ENCODE results near the gene GNB2. TPM values are rescaled to one million over a fixed set of nuclear protein-coding genes. Genes with fewer than 3 reads are reported as not detected.

The GNB2 gene
- total and polyA plus RNA-seq, 2 of the 13 experiments (the other 11 are each of a cell fraction or from before 2014, with no cell fraction given): 48.3 to 67.1 TPM

DNA sequence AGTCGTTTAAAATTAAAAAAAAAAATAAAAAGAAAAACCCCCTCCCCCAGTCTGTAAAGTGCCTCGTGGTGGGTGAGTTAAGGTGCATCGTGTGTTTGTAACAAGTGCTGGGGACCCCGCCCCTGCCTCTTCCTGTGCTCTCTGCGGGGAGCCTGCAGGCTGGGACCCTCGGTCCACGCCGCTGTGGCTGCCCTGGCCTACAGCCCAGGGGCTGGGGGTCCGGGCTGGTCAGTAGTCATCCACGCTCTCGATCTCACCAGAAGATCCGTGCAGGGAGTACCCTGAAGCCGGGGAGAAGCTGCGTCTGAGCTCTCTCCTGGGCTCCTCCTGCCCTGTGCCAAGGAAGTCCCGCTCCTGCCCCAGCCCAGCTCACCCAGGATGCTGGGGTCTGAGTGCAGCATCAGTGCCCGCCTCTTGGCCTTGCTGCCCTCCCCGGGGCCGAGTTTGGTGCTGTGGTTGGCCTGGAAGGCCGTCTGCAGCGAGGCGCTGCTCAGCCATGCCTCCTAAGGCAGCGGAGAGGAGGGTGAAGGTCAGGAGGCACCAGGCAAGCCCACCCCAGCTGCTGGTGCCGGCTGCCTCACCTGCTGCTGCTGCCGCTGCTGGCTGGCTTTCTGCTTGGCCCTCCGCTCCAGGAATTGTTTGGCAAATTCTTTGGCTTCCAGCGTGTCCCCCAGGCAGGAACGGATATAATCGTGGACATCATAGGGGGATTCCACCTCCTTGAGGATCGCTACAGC, 8.1 kb downstream of the GNB2 start:
- Histone ChIP-seq H3K4me1 (ENCODE audit: insufficient read depth, low read length) (peaks cover 27% of the 10 kb centered on the region), H3K4me2 (ENCODE audit: low read depth, low read length) (no peak overlapping the region), H3K36me3 (replicated peaks in 1 of 2; ENCODE audit: control insufficient read depth in 1 of 2, insufficient read depth in 2 of 2, low read length in 2 of 2) (peaks cover 46 to 62% of the 10 kb centered on the region in 2 experiments), H3K27ac (ENCODE audit: extremely low read length, insufficient read depth, low read length) (no peak overlapping the region), H3K27me3 (ENCODE audit: control insufficient read depth in 1 of 2, insufficient read depth in 2 of 2, low read length in 2 of 2) (no peaks in the 10 kb centered on the region), H3K9ac (ENCODE audit: insufficient read depth, low read depth, low read length) (no peak overlapping the region), H4K20me1 (ENCODE audit: insufficient read depth, low read length) (peaks cover 5% of the 10 kb centered on the region; the same call in 1 of the 2 replicates), H3K79me2 (ENCODE audit: insufficient read depth, low read length) (no peaks in the 10 kb centered on the region), H3K4me3 (replicated peaks in 1 of 3; ENCODE audit: insufficient read depth in 1 of 3, low read depth in 2 of 3, low read length in 3 of 3) (no peak overlapping the region), H3K9me3 (ENCODE audit: low read length) (no peaks in the 10 kb centered on the region), H2AFZ (ENCODE audit: low read length) (no peak overlapping the region)
- ChIA-PET POLR2A (interaction anchor here (1.0 to 1.9 kb wide), 5 partner anchors 24 to 113 kb away, joined by 3 to 9 read pairs (median 4); partner anchors contain the start of gene POP7), CTCF (ENCODE audit: low intra/inter-chr PET ratio, low total read pairs) (no interaction called here)
- in situ Hi-C loops (cut with HindIII; ENCODE audit: extremely low pct_ligation_motif_present, low pct_unique_long_range_greater_than_20kb) (no loop called here), intact Hi-C loops (cut with micrococcal nuclease; ENCODE audit: unreplicated experiment) (no loop called here)
- TF ChIP-seq RBFOX2 (IDR thresholded peaks at IDR 0.05; ENCODE audit: low read depth, low read length): peak; percentile 49; the same call in 1 of the 2 replicates
- peak; percentile 15 for TF ChIP-seq AGO1 (IDR thresholded peaks at IDR 0.05; ENCODE audit: low read depth, low read length, poor library complexity, severe bottlenecking)
- TF ChIP-seq NR2F1 (CRISPR knock-in tag; IDR thresholded peaks at IDR 0.05): no peak
- BruUV-seq (replicated peaks): no TSS peak
- FAIRE-seq: no peak
- no peak for ATAC-seq
- WGBS (ENCODE audit: low lambda C conversion rate): 95% methylated on average over 12 of the region's 29 CpGs
- DNase-seq (ENCODE audit: low spot score): no peak

DNA sequence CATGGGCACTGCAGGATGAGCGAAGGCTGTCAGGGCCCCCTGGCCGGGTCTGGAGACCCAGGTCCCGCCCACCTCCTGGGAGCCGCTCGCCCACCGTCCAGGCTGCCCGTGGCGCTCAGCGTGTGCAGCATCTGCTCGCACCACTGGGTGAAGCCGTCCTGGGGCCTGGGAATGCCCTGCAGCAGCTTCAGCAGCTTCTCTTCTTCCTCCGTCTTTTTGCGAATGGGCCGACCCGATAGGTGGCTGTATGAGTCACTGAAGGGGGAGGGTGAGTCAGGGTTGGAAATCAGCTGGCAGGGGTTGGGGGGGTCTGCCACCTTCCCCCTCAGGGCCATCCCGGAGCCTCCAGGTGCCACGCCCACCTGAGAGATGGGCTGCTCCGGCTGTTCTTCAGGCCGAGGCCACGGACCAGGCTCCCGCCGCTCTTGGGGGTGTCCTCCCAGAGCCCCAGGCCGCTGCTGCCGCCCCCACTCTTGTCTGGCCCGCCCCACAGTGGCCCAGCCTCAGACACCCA, 8.7 kb downstream of the GNB2 start:
- WGBS (ENCODE audit: low lambda C conversion rate): 92% methylated on average over 12 of the region's 25 CpGs
- H2AFZ ChIP-seq (ENCODE audit: low read length): no peak overlapping the region
- intact Hi-C loops (cut with micrococcal nuclease; ENCODE audit: unreplicated experiment): no loop called here
- no peak overlapping the region for H3K4me3 ChIP-seq (replicated peaks in 1 of 3; ENCODE audit: insufficient read depth in 1 of 3, low read depth in 2 of 3, low read length in 3 of 3)
- ATAC-seq: no peak
- DNase-seq (ENCODE audit: low spot score): no peak
- no TSS peak for BruUV-seq (replicated peaks)
- no peak overlapping the region for H3K4me2 ChIP-seq (ENCODE audit: low read depth, low read length)
- no peak for FAIRE-seq
- ChIA-PET POLR2A (interaction anchor here (0.7 to 1.9 kb wide), 3 partner anchors 43 to 70 kb away, joined by 3 to 4 read pairs (median 4); partner anchors contain the start of gene MOSPD3), CTCF (ENCODE audit: low intra/inter-chr PET ratio, low total read pairs) (no interaction called here)
- H3K27ac ChIP-seq (ENCODE audit: extremely low read length, insufficient read depth, low read length): no peak overlapping the region
- H3K4me1 ChIP-seq (ENCODE audit: insufficient read depth, low read length): peaks cover 26% of the 10 kb centered on the region
- peaks cover 47 to 62% of the 10 kb centered on the region in 2 experiments for H3K36me3 ChIP-seq (replicated peaks in 1 of 2; ENCODE audit: control insufficient read depth in 1 of 2, insufficient read depth in 2 of 2, low read length in 2 of 2)
- peak; percentile 52; the same call in 1 of the 2 replicates for TF ChIP-seq RBFOX2 (IDR thresholded peaks at IDR 0.05; ENCODE audit: low read depth, low read length)
- peak; percentile 24; the same call in 1 of the 2 replicates for TF ChIP-seq HIVEP1 (CRISPR knock-in tag; IDR thresholded peaks at IDR 0.05)
- TF ChIP-seq, protein P1, sequence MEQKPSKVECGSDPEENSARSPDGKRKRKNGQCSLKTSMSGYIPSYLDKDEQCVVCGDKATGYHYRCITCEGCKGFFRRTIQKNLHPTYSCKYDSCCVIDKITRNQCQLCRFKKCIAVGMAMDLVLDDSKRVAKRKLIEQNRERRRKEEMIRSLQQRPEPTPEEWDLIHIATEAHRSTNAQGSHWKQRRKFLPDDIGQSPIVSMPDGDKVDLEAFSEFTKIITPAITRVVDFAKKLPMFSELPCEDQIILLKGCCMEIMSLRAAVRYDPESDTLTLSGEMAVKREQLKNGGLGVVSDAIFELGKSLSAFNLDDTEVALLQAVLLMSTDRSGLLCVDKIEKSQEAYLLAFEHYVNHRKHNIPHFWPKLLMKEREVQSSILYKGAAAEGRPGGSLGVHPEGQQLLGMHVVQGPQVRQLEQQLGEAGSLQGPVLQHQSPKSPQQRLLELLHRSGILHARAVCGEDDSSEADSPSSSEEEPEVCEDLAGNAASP (CRISPR knock-in tag; IDR thresholded peaks at IDR 0.05; ENCODE audit: borderline replicate concordance): no peak
- no peak for TF ChIP-seq REXO4 (CRISPR knock-in tag; IDR thresholded peaks at IDR 0.05; ENCODE audit: borderline replicate concordance)
- no peak for TF ChIP-seq ZNF577 (CRISPR knock-in tag; IDR thresholded peaks at IDR 0.05; ENCODE audit: borderline replicate concordance, low read depth)
- no peak for TF ChIP-seq MEIS2 (CRISPR knock-in tag; IDR thresholded peaks at IDR 0.05)
- no peak overlapping the region for H3K9ac ChIP-seq (ENCODE audit: insufficient read depth, low read depth, low read length)
- no peaks in the 10 kb centered on the region for H3K27me3 ChIP-seq (ENCODE audit: control insufficient read depth in 1 of 2, insufficient read depth in 2 of 2, low read length in 2 of 2)
- H3K9me3 ChIP-seq (ENCODE audit: low read length): no peaks in the 10 kb centered on the region
- H3K79me2 ChIP-seq (ENCODE audit: insufficient read depth, low read length): no peaks in the 10 kb centered on the region
- peaks cover 5% of the 10 kb centered on the region; the same call in 1 of the 2 replicates for H4K20me1 ChIP-seq (ENCODE audit: insufficient read depth, low read length)
- in situ Hi-C loops (cut with HindIII; ENCODE audit: extremely low pct_ligation_motif_present, low pct_unique_long_range_greater_than_20kb): no loop called here
